Stimulated activated CD4-positive, alpha-beta T cell treated with anti-CD3 and anti-CD28 coated beads, TNF-alpha, amount 100 ng/mL, for 24 hours (primary cell): ENCODE measurements around the gene ELF5.

ENCODE experiments used
- DNase-seq, 3 experiments: peaks; one replicate each; pipeline ENCODE4 v3.0.0-alpha.2; 2020; ENCODE audit warnings: low read depth in 3 of 3

Gene ELF5

GRCh38 chr11:34513682-34514449 is at the start of gene ELF5:
TSS of gene ELF5 (minus strand) at chr11:34513794. CDS start at chr11:34505749, 8,045 bp downstream.
- DNase-seq: no peak

GRCh38 chr11:34562976-34563375 is 49.4 kb upstream of the ELF5 start:
- no peak for DNase-seq

DNA sequence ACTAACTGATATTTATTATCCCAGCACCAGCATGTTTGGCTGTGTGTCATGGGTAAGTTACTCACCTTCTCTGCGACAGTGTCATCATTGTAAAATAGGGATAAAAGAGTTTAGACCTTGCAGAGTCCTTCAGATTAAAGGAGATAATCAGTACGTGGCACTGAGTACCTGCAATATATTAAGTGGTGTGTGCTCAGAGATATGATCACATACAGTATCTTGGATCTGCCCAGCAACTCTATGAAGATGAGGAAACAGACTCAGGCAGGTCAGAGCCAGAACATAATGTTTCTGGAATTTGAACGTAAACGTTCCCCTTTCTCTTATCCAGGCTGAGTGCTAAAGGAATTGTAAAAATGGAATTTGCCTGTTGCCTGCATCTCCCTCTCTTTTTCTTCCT is 46.9 kb upstream of the ELF5 start:
- no peak for DNase-seq

DNA sequence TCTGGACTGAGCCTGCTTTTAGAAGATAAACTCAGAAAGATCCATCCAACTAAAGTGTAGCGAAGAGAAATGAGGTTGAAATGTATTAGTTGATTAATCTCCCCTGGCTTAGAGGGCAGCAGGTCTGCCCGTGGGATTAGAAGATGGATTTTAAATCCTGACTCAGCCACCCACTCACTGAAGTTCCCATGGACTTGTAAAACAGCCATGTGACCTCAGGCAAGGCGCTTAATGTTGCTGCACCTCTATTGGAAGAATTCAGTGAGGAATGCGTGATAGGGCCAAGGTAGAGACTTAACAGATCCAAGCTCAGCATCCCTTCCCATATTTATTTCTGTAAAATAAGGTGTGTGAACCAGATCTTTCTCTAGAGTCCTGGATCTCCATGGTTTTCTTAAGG is 45.1 kb upstream of the ELF5 start:
- no peak for DNase-seq

GRCh38 chr11:34558211-34558610 is 44.6 kb upstream of the ELF5 start:
- no peak for DNase-seq

- DNase-seq: no peak
Measured at GRCh38 chr11:34552270-34552669, 38.7 kb upstream of the ELF5 start.

GRCh38 chr11:34549271-34549670 is 35.7 kb upstream of the ELF5 start:
- no peak for DNase-seq

DNA sequence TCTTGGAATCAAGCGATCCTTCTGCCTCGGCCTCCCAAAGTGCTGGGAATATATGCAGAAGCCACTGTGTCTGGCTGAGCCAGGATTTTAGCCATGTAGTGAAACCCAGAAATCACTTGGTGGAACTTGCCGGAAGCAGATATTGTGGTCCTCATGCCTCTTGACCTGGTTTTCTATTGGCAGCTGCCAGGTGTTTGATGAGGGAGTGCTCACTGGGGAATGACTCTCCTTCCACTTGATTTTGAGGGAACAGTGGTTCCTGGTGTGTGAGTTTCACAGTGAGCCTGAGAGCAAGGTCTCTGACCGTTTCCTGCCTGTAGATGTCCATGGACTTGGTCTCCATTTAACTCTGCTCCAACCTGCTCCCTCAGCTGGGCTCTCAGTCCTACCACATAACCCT is 34.7 kb upstream of the ELF5 start:
- no peak for DNase-seq

DNA sequence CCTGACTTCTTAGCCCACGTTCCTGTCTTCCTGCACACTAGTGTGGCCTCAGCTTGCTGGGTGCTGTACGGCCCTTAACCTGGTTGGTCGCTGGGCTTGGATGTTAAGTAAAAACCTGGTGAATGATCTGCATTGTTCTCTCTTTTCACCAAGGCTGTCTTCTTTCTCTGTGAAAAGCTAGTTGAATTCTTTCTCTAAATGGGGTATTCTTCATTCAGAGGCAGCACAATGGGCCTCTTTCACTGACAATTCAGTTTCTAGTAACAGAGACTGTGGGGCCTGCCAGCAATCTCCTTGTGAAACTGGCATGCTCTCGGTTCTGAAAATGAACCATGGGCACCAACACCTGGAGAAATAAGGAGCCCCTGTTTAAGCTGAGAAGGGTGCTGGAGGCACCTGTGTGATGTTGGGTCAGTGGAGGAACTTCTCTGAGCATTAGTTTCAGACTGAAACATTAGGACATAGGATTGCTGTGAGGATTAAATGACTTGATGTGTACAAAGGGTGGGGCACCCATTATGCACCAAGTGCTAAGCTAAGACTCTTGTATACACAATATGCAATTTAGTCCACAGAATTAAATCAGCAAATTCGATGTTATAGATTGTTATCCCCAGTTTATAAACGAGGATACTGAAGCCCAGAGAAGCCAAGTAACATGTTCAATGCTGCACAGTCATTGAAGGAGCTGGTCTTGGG is 33.1 kb upstream of the ELF5 start:
- DNase-seq: no peak

- DNase-seq: no peak
Measured at GRCh38 chr11:34542089-34542488, 28.5 kb upstream of the ELF5 start.

GRCh38 chr11:34540870-34541269 is 27.3 kb upstream of the ELF5 start:
- DNase-seq: no peak

- DNase-seq: no peak
Measured at GRCh38 chr11:34537636-34538035, 24.0 kb upstream of the ELF5 start.

- DNase-seq: no peak
Measured at GRCh38 chr11:34536056-34536455, 22.5 kb upstream of the ELF5 start.

DNA sequence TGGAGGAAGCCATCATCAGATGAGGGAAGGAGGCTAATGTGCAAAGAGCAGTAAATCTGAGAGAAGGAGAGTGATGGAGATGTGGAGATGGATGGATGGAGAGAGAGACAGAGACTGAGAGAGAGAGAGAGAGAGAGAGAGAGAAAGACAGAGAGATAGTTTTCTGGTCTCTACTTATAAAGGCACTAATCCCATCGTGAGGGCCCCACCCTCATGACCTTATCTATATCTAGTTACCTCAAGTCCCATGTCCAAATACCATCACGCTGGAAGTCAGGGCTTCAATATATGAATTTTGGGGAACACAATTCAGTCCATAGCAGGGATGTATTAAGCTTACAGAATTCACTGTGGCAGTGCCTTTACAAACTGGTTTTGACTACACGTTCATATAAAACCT is 21.2 kb upstream of the ELF5 start:
- no peak for DNase-seq

DNA sequence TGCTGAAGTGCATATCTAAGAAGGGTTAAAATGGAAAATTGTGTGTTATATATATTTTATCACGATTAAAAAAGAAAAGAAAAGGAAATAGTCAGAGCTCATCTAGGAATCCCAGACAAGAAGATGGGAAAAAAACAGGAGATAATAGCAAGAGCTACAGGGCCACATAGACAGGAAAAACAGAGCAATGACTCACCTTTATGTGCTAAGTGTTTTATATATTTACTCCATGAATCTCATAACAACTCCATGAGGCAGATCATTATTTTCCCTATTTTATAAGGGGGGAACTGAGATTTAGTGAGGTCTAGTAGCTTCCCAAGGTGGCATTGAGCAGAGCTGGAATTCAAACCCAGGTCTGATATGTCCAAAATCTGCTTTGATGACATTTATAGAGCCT is 18.1 kb upstream of the ELF5 start:
- no peak for DNase-seq

GRCh38 chr11:34530545-34531234 is 17.1 kb upstream of the ELF5 start:
- no peak for DNase-seq

DNA sequence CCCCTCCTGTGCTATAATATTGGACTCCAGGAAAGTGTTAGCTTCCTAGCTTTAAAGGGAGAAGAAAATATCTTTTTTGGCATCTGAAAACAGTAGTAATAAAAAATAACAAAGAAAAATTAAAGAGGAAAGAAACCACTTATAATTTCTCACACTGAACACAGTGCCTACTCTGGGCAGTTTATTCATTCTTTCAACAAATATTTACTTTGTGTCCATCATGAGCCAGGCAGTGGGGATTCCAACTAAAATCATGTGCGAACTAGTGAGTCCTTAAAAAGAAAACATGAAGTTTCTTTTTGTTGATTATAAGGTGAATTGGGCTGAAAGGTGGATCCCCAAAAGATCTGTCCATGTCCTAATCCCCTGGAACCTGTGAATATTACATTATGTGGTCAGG is 16.0 kb upstream of the ELF5 start:
- DNase-seq: no peak

- no peak for DNase-seq
Measured at GRCh38 chr11:34528072-34528471, 14.5 kb upstream of the ELF5 start.

DNA sequence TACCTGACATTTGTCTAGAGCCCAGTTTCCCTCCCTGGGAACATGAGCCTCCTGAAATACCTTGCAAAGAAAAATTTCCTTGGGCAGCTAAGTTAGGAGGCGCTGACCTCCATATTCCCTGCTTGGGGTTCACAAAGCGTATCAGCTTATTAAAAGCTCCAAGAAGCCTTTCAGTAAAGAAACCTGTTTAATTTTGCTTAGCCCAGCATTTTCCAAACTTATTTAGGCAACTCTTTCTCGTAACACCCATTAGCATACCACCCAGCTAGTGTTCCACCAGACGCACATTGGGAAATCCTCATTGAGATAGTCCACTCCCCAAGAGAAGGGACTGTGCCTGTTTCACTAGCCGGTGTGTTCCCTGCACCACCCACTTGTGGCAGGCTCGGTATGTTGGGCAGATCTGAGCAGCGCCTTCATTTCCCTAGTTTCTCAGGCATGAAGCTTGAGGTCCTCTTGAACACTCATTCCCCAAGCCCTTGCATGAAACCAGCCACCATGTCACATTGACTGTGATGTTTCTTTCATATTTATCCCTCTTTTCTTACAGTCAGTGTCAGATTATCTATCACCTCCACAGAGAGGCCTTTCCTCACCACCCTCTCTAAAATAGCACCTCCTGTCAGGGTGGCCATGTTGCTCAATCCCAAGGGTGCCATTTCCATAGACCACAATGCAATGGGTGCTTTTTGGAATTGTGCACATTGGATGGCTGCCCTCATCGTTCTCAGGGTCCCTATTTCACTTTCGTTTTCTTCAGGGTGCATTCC is 12.5 kb upstream of the ELF5 start:
- no peak for DNase-seq

DNA sequence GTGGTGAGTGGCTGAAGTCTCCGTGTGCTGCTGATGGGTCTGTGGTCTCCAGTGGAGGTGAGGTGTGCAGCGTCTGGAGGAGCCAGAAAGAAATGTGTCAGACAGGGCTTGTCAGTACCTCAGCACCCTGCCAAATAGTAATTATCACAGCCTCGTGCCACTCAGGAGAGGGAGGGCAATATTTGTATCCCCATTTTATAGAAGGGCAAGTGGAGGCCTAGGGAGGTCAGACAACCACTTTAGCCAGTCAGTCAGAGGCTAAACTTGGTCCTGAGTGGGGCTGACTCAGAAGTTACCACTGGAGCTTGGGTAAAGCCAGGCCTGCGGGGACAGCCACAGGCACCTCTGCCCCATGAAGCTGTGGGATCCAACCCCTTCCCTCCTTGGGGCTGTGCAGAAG is 11.5 kb upstream of the ELF5 start:
- no peak for DNase-seq

- DNase-seq: no peak
Measured at GRCh38 chr11:34524696-34525095, 11.1 kb upstream of the ELF5 start.

DNA sequence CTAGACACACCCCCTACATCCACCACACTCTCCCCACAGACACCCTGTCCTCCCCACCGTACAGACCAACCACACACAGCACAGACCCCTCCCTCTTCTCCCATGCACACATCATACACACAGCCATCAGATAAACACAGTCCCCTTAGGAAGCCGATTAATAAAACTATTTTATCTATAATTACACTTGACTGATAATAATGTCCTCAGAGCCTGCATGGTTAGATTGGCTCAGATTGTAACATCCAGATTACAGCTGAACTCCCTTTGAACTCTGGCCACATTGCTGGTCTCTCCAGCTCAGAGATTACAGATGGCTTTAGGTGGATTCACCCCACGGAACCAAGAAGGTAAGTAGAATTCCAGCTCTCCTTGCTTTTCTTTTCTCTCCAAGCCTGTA is 9.5 kb upstream of the ELF5 start:
- no peak for DNase-seq
